Cerebellar nuclear complex (tissue), 1 donor: ENCODE measurements around the gene KAT6B.
"Not testable (repeated sequence)": the region's sequence is repeated elsewhere in the genome, so short reads cannot be mapped to it uniquely, and the experiment has no call there.

ENCODE experiments used
- DNase-seq, 2 experiments: peaks; one replicate each; lab custom pipeline; 2025; lab: John Stamatoyannopoulos, UW

The KAT6B gene

GRCh38 chr10:74890460-74890859, 64.1 kb downstream of the KAT6B start:
- no peak for DNase-seq

- DNase-seq: peak in 1 of 2 experiments; percentile 48
Measured at GRCh38 chr10:74891053-74891452, 64.7 kb downstream of the KAT6B start.

DNA sequence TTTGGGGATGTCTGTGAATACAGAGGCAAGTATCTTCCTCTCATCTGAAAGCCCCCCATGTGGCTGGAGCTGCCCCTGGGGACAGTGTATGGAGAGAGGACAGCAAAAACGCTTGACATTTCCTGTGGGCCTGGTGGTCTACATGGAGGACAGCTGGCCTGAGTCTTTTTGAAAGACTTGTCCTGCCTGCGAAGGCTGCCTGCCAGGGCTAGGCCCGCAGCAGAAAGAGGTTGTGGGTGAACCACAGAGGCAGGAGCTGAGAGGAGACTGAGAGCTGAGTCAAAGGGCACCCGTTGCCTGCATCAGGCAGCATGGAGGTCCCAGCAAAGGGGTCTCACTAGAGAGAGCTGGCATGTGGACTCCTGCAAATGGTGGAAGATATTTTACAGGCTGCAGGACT, 66.4 kb downstream of the KAT6B start:
- no peak for DNase-seq

- not testable (repeated sequence) for DNase-seq
Measured at GRCh38 chr10:74893329-74893728, 66.9 kb downstream of the KAT6B start.

DNA sequence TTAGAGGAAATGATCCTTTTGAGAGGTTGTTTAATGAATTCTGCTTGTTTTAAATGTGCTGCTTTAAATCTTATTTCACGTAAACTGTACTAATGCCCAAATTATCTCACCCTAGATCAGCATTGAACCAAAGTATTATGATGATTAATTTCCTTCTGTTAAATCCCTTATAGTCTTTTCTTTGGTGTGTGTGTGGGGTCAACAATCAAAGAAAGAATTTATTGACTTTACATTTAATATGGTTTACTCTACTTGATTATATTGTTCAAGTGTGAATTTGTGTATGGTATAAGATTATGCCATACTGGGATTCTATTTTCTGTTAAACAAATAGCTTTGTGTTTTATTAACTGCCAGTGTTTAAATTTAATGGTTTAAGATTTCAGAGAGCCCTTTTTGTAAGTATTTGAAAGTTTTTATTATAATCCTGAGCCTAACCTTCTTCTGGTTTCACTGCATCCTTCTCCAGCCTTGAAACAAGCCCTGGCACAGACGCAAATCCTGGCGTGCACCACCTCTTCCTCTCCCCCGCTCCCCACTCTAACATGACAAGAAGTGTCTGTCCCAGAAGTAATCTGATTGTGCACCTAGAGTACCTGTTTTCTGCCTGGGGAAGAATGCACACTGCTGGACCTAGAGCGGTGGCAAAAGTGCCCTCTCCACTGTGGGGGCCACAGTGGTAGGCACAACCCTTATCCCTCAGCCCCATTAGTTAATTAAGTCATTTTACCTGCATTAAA, 70.6 kb downstream of the KAT6B start:
- DNase-seq: no peak

GRCh38 chr10:74898201-74898976, 72.0 kb downstream of the KAT6B start:
- no peak for DNase-seq

- no peak for DNase-seq
Measured at GRCh38 chr10:74900297-74900696, 73.9 kb downstream of the KAT6B start.

DNA sequence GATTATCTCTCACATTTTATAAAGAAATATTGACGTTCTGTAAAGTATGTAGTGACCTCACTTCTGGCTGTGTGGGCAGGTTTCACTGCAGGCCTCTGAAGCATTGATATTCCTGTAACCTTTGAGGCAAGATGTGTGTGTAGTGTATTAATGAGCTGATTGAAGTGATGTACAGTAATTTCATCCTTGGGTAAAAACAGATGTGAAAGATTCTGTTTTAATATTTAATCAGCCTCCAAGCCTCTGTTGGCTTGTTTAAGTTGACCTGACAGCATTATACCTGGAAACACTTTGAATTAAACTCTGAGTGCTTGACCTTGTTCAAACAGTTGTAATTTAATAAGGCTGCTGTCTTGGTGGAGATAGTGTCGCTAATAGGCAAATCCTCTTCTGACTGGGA, 74.9 kb downstream of the KAT6B start:
- DNase-seq: no peak

- DNase-seq: no peak
Measured at GRCh38 chr10:74901867-74902450, 75.6 kb downstream of the KAT6B start.

- DNase-seq: no peak
Measured at GRCh38 chr10:74903491-74903890, 77.1 kb downstream of the KAT6B start.

- DNase-seq: no peak
Measured at GRCh38 chr10:74906611-74907198, 80.3 kb downstream of the KAT6B start.

DNA sequence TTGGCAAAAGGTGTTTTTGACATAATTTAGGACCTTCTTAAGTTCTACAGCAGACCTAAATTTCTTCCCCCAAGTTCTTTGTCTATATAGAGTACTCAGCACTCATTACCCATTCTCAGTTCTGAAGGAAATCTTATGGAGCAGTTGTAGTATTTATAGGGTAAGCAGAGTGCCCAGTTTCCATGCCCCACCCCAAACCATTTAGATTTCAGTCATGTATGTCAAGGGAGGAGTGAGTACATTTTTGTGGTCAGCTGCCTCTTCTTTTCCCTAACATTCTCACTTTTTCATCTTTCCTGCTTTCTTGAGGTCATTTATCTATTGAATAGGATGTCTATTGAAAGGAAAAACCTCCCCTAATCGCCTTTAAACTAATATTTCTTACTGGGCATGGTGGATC, 83.3 kb downstream of the KAT6B start:
- DNase-seq: no peak

DNA sequence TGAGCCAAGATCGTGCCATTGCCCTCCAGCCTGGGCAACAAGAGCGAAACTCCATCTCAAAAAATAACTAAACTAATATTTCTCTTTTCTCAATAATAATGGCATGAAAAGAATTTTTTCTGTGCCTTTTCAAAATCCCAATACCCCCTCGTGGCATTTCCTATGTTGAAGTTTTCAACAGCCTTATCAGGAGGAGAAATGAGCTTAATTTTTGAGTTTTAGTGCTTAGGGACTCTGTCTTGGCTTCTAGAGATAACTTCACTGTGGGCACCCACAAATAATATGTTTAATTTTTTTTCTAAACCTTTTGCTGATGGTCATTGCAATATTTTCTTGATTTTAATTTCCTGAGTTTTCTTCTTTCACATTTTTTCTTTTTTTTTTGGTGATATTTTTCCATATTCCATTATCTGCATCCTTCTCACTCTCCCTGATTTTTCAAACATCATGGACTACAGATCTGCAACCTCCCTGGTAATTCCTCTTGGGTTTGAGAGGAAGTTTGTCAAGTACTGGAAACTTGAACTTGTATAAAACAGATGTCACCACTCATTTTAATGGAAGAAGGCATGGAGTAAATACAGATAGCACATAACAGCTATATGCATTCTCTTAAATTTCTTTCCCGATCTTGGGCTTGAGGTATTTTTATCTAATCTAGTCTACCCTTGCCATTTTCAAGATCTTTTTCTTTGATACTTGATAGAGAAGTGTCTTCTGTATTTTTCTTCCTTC, 84.0 kb downstream of the KAT6B start:
- no peak for DNase-seq

- DNase-seq: no peak
Measured at GRCh38 chr10:74910976-74911350, 84.6 kb downstream of the KAT6B start.

GRCh38 chr10:74912182-74912581, 85.8 kb downstream of the KAT6B start:
- no peak for DNase-seq

- DNase-seq: no peak
Measured at GRCh38 chr10:74912682-74913081, 86.3 kb downstream of the KAT6B start.

- DNase-seq: no peak
Measured at GRCh38 chr10:74913377-74913979, 87.1 kb downstream of the KAT6B start.

- no peak for DNase-seq
Measured at GRCh38 chr10:74916283-74916682, 89.9 kb downstream of the KAT6B start.

DNA sequence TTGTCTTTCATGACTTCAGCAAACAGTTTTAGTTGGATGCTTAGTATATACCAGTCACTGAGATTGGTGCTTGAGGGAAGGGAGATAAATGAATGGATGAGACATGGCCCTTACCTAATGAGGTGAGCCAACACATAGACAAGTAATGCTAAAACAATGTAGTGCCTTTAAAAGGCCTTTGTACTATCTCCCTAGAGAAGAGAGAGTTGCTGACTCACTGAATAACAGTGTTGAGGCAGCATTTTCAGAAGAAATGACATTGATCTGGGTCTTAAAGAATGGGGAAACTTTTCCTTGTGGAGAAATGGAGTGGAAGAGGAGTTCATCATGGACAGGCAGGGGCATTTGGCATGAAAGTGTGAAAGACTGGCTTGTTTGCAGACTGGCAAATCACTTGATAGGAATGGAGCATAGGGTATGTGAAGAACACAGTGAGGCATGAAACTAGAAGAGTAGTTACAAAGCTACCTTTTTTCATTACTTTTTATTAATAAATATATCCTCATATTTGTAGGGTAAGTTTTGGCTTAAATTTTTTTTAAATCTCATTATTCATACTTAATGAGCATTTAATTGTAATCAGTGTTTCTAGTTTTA, 91.2 kb downstream of the KAT6B start:
- DNase-seq: no peak

- no peak for DNase-seq
Measured at GRCh38 chr10:74919671-74920070, 93.3 kb downstream of the KAT6B start.

- not testable (repeated sequence) for DNase-seq
Measured at GRCh38 chr10:74921070-74921469, 94.7 kb downstream of the KAT6B start.
